GM23338 (cell line): ENCODE results near the gene GRM4.

Experiments used
- EZH2 ChIP-seq: fragments of 200-600 bp; sonication (generic); IDR thresholded peaks from one replicate; pipeline ENCODE4 v1.8.0; 2017; ENCODE audit warnings: antibody characterized with exemption, mild to moderate bottlenecking, low read depth; ENCODE audit not compliant: unreplicated experiment
- EZH2phosphoT487 ChIP-seq: fragments of 200-600 bp; sonication (generic); IDR thresholded peaks from one replicate; pipeline ENCODE4 v1.8.1; 2018; ENCODE audit warnings: antibody characterized with exemption; ENCODE audit not compliant: unreplicated experiment
- POLR2AphosphoS5 ChIP-seq: IDR thresholded peaks from 2 replicates; pipeline ENCODE4 v1.6.1; 2016; ENCODE audit warnings: antibody characterized with exemption, low read depth
- STAT1 ChIP-seq: IDR thresholded peaks from one replicate; pipeline ENCODE4 v1.6.1; 2016; ENCODE audit warnings: antibody characterized with exemption; ENCODE audit not compliant: unreplicated experiment
- TF ChIP-seq, protein P1 (sequence below), 2 experiments: fragments of 200-600 bp in 1 of 2; sonication (generic) in 1 of 2; conservative IDR thresholded peaks; 2 replicates each; pipeline versions ENCODE4 v1.5.1 to v1.6.1; 2016 to 2017; ENCODE audit warnings: antibody characterized with exemption in 2 of 2, low read depth in 2 of 2, mild to moderate bottlenecking in 2 of 2, moderate library complexity in 1 of 2
- TF ChIP-seq, protein P2 (sequence below): IDR thresholded peaks from one replicate; pipeline ENCODE4 v1.6.1; 2018; ENCODE audit warnings: antibody characterized with exemption; ENCODE audit not compliant: unreplicated experiment

DNA sequence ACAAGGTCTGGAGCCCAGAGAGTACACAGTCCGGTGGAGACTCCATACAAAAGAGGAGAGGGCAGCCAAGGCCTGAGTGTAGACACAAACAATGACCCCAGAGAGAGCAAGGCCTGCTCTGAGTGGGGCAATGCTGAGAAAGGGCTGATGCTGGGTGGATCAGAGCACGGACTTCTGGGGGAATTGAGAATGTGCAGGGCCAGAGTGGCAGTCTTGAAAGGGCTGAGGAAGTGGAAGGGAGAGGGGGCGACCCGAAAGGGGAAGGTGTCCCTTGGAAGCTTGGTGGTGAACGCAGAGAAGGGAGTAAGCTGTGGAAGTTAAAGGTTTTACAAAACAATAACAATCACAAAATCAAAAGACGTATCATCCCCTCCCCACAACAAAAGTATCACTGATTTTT lies 12.0 kb upstream of the GRM4 start:
- TF ChIP-seq STAT1 (no peak), POLR2AphosphoS5 (no peak), EZH2phosphoT487 (no peak), EZH2 (no peak)
- TF ChIP-seq, protein P1, sequence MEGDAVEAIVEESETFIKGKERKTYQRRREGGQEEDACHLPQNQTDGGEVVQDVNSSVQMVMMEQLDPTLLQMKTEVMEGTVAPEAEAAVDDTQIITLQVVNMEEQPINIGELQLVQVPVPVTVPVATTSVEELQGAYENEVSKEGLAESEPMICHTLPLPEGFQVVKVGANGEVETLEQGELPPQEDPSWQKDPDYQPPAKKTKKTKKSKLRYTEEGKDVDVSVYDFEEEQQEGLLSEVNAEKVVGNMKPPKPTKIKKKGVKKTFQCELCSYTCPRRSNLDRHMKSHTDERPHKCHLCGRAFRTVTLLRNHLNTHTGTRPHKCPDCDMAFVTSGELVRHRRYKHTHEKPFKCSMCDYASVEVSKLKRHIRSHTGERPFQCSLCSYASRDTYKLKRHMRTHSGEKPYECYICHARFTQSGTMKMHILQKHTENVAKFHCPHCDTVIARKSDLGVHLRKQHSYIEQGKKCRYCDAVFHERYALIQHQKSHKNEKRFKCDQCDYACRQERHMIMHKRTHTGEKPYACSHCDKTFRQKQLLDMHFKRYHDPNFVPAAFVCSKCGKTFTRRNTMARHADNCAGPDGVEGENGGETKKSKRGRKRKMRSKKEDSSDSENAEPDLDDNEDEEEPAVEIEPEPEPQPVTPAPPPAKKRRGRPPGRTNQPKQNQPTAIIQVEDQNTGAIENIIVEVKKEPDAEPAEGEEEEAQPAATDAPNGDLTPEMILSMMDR (conservative IDR thresholded peaks at IDR 0.05; ENCODE audit: low read depth in 2 of 2), result no peak
- TF ChIP-seq, protein P2, sequence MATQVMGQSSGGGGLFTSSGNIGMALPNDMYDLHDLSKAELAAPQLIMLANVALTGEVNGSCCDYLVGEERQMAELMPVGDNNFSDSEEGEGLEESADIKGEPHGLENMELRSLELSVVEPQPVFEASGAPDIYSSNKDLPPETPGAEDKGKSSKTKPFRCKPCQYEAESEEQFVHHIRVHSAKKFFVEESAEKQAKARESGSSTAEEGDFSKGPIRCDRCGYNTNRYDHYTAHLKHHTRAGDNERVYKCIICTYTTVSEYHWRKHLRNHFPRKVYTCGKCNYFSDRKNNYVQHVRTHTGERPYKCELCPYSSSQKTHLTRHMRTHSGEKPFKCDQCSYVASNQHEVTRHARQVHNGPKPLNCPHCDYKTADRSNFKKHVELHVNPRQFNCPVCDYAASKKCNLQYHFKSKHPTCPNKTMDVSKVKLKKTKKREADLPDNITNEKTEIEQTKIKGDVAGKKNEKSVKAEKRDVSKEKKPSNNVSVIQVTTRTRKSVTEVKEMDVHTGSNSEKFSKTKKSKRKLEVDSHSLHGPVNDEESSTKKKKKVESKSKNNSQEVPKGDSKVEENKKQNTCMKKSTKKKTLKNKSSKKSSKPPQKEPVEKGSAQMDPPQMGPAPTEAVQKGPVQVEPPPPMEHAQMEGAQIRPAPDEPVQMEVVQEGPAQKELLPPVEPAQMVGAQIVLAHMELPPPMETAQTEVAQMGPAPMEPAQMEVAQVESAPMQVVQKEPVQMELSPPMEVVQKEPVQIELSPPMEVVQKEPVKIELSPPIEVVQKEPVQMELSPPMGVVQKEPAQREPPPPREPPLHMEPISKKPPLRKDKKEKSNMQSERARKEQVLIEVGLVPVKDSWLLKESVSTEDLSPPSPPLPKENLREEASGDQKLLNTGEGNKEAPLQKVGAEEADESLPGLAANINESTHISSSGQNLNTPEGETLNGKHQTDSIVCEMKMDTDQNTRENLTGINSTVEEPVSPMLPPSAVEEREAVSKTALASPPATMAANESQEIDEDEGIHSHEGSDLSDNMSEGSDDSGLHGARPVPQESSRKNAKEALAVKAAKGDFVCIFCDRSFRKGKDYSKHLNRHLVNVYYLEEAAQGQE, result no peak
